NCI-H128 (cell line): ENCODE results near the gene ATG2B.
"Not testable (repeated sequence)": the region's sequence is repeated elsewhere in the genome, so short reads cannot be mapped to it uniquely, and the experiment has no call there.

Experiments used
- DNase-seq: peaks from one replicate; lab custom pipeline; 2025; ENCODE audit not compliant: unreplicated experiment; lab: John Stamatoyannopoulos, UW

Gene ATG2B

GRCh38 chr14:96255501-96256366 lies 107.4 kb downstream of the ATG2B start, which contains the start of gene BDKRB1:
Gene BDKRB1, plus strand, starts transcription at chr14:96256210. Its CDS starts 7,473 bp downstream, at chr14:96263683.
- no peak for DNase-seq

GRCh38 chr14:96254687-96255086 lies 108.5 kb downstream of the ATG2B start:
- no peak for DNase-seq

GRCh38 chr14:96252999-96253539 lies 110.1 kb downstream of the ATG2B start:
- no peak for DNase-seq

- DNase-seq, result no peak
Observed at GRCh38 chr14:96252323-96252998, 110.7 kb downstream of the ATG2B start.

GRCh38 chr14:96251656-96252155 lies 111.4 kb downstream of the ATG2B start:
- no peak for DNase-seq

- no peak for DNase-seq
Observed at GRCh38 chr14:96250485-96250884, 112.7 kb downstream of the ATG2B start.

GRCh38 chr14:96249029-96249428 lies 114.1 kb downstream of the ATG2B start:
- no peak for DNase-seq

- DNase-seq, result no peak
Observed at GRCh38 chr14:96247031-96247430, 116.1 kb downstream of the ATG2B start.

- no peak for DNase-seq
Observed at GRCh38 chr14:96246539-96246847, 116.6 kb downstream of the ATG2B start.

- no peak for DNase-seq
Observed at GRCh38 chr14:96245710-96246538, 117.2 kb downstream of the ATG2B start.

- DNase-seq, result not testable (repeated sequence)
Observed at GRCh38 chr14:96245074-96245473, 118.1 kb downstream of the ATG2B start.

GRCh38 chr14:96243785-96244184 lies 119.4 kb downstream of the ATG2B start:
- DNase-seq, result no peak

- DNase-seq, result no peak
Observed at GRCh38 chr14:96242126-96242525, 121.0 kb downstream of the ATG2B start.

- no peak for DNase-seq
Observed at GRCh38 chr14:96240641-96241040, 122.5 kb downstream of the ATG2B start.

- DNase-seq, result no peak
Observed at GRCh38 chr14:96239711-96240141, 123.4 kb downstream of the ATG2B start.

- no peak for DNase-seq
Observed at GRCh38 chr14:96238676-96239265, 124.4 kb downstream of the ATG2B start.

GRCh38 chr14:96237641-96238040 lies 125.5 kb downstream of the ATG2B start:
- DNase-seq, result no peak

GRCh38 chr14:96235426-96235825 lies 127.7 kb downstream of the ATG2B start:
- DNase-seq, result no peak

- no peak for DNase-seq
Observed at GRCh38 chr14:96233661-96234060, 129.5 kb downstream of the ATG2B start.

GRCh38 chr14:96232506-96232905 lies 130.6 kb downstream of the ATG2B start:
- DNase-seq, result no peak
